H1 (cell line): ENCODE data around the gene IRAK1BP1.

ENCODE experiments used
- BACH1 ChIP-seq: IDR thresholded peaks from 2 replicates; pipeline ENCODE4 v1.6.1; 2012; ENCODE audit warnings: low read length, improper control_type of control experiment
- CBX8 ChIP-seq: fragments of 300-800, 300-1000 bp; sonication (generic); IDR thresholded peaks from 2 replicates; pipeline ENCODE4 v1.7.1; 2016; ENCODE audit warnings: low read depth, low read length, borderline replicate concordance
- JUND ChIP-seq: IDR thresholded peaks from 2 replicates; pipeline ENCODE4 v1.6.1; 2011; ENCODE audit warnings: mild to moderate bottlenecking, improper control_type of control experiment, low read length
- RFX5 ChIP-seq: IDR thresholded peaks from 2 replicates; pipeline ENCODE4 v1.6.1; 2011; ENCODE audit warnings: low read depth, low read length, improper control_type of control experiment, borderline replicate concordance
- TF ChIP-seq, protein P1 (sequence below): IDR thresholded peaks from 2 replicates; pipeline ENCODE4 v1.6.1; 2012; ENCODE audit warnings: low read length, inconsistent platforms
- TF ChIP-seq, protein P2 (sequence below), 3 experiments: IDR thresholded peaks; 1 replicate in 2 of 3; 2 replicates in 1 of 3; pipeline versions ENCODE4 v1.5.1 to v1.6.1; 2011; ENCODE audit warnings: low read length in 3 of 3, mild to moderate bottlenecking in 3 of 3, inconsistent platforms in 2 of 3, low read depth in 1 of 3, moderate library complexity in 1 of 3; ENCODE audit not compliant: insufficient read depth in 1 of 3; ENCODE audit errors: control extremely low read depth in 1 of 3

DNA sequence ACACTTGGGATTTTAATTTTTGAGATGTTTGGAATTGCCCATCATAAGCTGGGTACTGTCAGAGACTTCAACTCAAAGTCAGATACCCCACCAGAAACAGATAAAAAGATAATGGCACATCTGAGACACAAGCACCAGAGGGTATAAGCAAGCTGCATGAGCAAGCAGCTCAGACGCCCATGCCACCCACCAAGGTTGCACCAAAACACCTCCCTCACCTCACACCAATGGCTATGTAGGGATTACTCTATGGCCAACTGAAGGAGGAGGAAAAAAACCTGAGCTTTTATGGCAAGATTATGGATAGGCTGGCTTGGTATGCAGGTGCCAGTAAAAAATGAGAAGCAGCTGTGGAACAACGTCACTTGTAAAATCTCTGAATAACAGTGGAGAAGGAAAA, 3.8 kb upstream of the IRAK1BP1 start:
- no peak for TF ChIP-seq RFX5
- no peak for TF ChIP-seq CBX8
- TF ChIP-seq, protein P1, sequence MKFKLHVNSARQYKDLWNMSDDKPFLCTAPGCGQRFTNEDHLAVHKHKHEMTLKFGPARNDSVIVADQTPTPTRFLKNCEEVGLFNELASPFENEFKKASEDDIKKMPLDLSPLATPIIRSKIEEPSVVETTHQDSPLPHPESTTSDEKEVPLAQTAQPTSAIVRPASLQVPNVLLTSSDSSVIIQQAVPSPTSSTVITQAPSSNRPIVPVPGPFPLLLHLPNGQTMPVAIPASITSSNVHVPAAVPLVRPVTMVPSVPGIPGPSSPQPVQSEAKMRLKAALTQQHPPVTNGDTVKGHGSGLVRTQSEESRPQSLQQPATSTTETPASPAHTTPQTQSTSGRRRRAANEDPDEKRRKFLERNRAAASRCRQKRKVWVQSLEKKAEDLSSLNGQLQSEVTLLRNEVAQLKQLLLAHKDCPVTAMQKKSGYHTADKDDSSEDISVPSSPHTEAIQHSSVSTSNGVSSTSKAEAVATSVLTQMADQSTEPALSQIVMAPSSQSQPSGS, result no peak
- TF ChIP-seq, protein P2, sequence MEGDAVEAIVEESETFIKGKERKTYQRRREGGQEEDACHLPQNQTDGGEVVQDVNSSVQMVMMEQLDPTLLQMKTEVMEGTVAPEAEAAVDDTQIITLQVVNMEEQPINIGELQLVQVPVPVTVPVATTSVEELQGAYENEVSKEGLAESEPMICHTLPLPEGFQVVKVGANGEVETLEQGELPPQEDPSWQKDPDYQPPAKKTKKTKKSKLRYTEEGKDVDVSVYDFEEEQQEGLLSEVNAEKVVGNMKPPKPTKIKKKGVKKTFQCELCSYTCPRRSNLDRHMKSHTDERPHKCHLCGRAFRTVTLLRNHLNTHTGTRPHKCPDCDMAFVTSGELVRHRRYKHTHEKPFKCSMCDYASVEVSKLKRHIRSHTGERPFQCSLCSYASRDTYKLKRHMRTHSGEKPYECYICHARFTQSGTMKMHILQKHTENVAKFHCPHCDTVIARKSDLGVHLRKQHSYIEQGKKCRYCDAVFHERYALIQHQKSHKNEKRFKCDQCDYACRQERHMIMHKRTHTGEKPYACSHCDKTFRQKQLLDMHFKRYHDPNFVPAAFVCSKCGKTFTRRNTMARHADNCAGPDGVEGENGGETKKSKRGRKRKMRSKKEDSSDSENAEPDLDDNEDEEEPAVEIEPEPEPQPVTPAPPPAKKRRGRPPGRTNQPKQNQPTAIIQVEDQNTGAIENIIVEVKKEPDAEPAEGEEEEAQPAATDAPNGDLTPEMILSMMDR (IDR thresholded peaks at IDR 0.05; ENCODE audit: control extremely low read depth in 1 of 3, insufficient read depth in 1 of 3, low read depth in 1 of 3, low read length in 3 of 3), result no peak
- no peak for TF ChIP-seq JUND
- TF ChIP-seq BACH1, result no peak
